ENCODE data around the gene KIAA1755. TPM values are rescaled to one million over a fixed set of nuclear protein-coding genes. Genes with fewer than 3 reads are reported as not detected.

Gene KIAA1755
- total RNA-seq, 1 experiment from 2014 or later = 0.44 TPM

DNA sequence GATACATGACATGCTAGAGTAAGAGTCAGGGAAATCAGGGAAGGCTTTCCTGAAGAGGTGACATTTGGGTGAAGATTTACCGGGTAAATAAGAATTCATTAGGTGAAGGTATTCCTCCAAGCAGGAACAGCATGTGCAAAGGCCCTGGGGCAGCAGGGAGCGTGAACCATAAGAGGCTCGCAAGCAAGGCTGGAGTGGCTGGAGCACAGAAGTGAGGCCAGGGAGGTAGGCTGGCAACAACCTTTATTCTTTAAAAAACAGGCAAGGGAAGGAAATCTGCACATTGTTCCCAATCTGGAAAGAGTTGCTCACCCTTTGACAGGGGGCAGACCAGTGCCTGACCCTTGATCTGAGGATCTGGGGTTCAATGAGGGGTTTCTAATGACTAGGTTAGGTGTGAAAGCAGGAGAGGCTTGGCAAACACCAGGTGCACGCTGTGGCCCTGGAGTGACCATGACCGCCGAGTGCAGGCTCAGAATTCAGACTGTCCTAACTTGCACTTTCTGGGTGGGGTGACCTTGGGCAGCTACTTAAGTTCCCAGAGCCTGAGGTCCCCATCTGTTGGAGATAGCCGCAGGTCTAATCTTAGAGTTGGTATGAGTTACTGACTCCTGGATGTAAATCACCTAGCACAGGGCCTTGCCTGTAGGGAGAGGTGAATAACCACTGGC, 1.9 kb downstream of the KIAA1755 start:
- intact Hi-C loops (cut with micrococcal nuclease) = no loop called here
- no peaks in the 10 kb centered on the region for H3K27me3 ChIP-seq (ENCODE audit: low read length)
- POLR2A ChIA-PET (ENCODE audit: unreplicated experiment) = no interaction called here
- CTCF ChIA-PET = no interaction called here
- DNase-seq (no peak), ATAC-seq (no peak)
- BruUV-seq (replicated peaks) = no TSS peak
- H3K9me2 ChIP-seq (replicated peaks; ENCODE audit: low read length) = no peaks in the 10 kb centered on the region
- TF ChIP-seq EZH2 (IDR thresholded peaks at IDR 0.05; ENCODE audit: low read length, unreplicated experiment) (no peak), EZH2phosphoT487 (IDR thresholded peaks at IDR 0.05; ENCODE audit: borderline replicate concordance, low read length) (no peak)
- TF ChIP-seq, protein P1, sequence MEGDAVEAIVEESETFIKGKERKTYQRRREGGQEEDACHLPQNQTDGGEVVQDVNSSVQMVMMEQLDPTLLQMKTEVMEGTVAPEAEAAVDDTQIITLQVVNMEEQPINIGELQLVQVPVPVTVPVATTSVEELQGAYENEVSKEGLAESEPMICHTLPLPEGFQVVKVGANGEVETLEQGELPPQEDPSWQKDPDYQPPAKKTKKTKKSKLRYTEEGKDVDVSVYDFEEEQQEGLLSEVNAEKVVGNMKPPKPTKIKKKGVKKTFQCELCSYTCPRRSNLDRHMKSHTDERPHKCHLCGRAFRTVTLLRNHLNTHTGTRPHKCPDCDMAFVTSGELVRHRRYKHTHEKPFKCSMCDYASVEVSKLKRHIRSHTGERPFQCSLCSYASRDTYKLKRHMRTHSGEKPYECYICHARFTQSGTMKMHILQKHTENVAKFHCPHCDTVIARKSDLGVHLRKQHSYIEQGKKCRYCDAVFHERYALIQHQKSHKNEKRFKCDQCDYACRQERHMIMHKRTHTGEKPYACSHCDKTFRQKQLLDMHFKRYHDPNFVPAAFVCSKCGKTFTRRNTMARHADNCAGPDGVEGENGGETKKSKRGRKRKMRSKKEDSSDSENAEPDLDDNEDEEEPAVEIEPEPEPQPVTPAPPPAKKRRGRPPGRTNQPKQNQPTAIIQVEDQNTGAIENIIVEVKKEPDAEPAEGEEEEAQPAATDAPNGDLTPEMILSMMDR (conservative IDR thresholded peaks at IDR 0.05; ENCODE audit: low read depth, low read length) = no peak
- H3F3A ChIP-seq (ENCODE audit: low read length, unreplicated experiment) = no peaks in the 10 kb centered on the region
- H3K4me2 ChIP-seq (ENCODE audit: low read length) = no peak overlapping the region
- no peak overlapping the region for H2AFZ ChIP-seq (ENCODE audit: low read length)
- H3K27ac ChIP-seq (ENCODE audit: low read length) = no peak overlapping the region
- H3K9ac ChIP-seq (ENCODE audit: low read length) = no peak overlapping the region
- H3K4me3 ChIP-seq (ENCODE audit: low read length) = no peak overlapping the region
- H3K79me2 ChIP-seq (ENCODE audit: low read length) = no peaks in the 10 kb centered on the region
- H3K4me1 ChIP-seq (ENCODE audit: insufficient read depth, low read length) = no peaks in the 10 kb centered on the region
- H4K20me1 ChIP-seq (ENCODE audit: low read length) = no peaks in the 10 kb centered on the region
- H3K36me3 ChIP-seq (ENCODE audit: low read depth, low read length) = no peaks in the 10 kb centered on the region
- H3K9me3 ChIP-seq (ENCODE audit: low read length) = no peaks in the 10 kb centered on the region

DNA sequence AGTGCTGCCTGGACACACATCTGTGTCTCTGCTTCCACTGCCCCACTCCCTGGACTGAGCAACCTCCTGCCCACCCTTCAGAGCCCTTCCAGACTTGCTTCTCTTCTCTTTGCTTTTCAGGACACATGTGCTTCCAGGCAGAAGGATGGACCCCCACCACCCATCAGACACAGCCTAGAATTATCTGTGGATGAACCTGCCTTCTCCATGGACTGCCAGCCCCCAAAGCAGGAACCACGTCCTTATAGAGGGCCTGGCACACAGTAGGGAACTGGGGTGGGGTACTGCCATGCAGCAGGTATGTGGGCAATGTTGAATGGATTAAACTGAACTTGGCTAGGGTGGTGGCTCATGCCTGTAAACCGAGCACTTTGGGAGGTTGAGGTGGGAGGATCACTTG, 3.6 kb downstream of the KIAA1755 start:
- no peak for DNase-seq
- no peaks in the 10 kb centered on the region for H3K36me3 ChIP-seq (ENCODE audit: low read depth, low read length)
- ChIA-PET CTCF (no interaction called here), POLR2A (ENCODE audit: unreplicated experiment) (no interaction called here)
- H3K27ac ChIP-seq (ENCODE audit: low read length) = no peak overlapping the region
- H3K27me3 ChIP-seq (ENCODE audit: low read length) = no peaks in the 10 kb centered on the region
- H3K9ac ChIP-seq (ENCODE audit: low read length) = no peak overlapping the region
- no peak for TF ChIP-seq EZH2phosphoT487 (IDR thresholded peaks at IDR 0.05; ENCODE audit: borderline replicate concordance, low read length)
- no peak for TF ChIP-seq EZH2 (IDR thresholded peaks at IDR 0.05; ENCODE audit: low read length, unreplicated experiment)
- TF ChIP-seq, protein P1 (conservative IDR thresholded peaks at IDR 0.05; ENCODE audit: low read depth, low read length) = no peak
- no peaks in the 10 kb centered on the region for H3K4me1 ChIP-seq (ENCODE audit: insufficient read depth, low read length)
- H3K79me2 ChIP-seq (ENCODE audit: low read length) = no peaks in the 10 kb centered on the region
- no peak overlapping the region for H2AFZ ChIP-seq (ENCODE audit: low read length)
- H3K9me2 ChIP-seq (replicated peaks; ENCODE audit: low read length) = no peaks in the 10 kb centered on the region
- no peak for ATAC-seq
- no peak overlapping the region for H3K4me2 ChIP-seq (ENCODE audit: low read length)
- H3K9me3 ChIP-seq (ENCODE audit: low read length) = no peaks in the 10 kb centered on the region
- no peaks in the 10 kb centered on the region for H4K20me1 ChIP-seq (ENCODE audit: low read length)
- no TSS peak for BruUV-seq (replicated peaks)
- H3F3A ChIP-seq (ENCODE audit: low read length, unreplicated experiment) = no peaks in the 10 kb centered on the region
- H3K4me3 ChIP-seq (ENCODE audit: low read length) = no peak overlapping the region
- intact Hi-C loops (cut with micrococcal nuclease) = no loop called here

DNA sequence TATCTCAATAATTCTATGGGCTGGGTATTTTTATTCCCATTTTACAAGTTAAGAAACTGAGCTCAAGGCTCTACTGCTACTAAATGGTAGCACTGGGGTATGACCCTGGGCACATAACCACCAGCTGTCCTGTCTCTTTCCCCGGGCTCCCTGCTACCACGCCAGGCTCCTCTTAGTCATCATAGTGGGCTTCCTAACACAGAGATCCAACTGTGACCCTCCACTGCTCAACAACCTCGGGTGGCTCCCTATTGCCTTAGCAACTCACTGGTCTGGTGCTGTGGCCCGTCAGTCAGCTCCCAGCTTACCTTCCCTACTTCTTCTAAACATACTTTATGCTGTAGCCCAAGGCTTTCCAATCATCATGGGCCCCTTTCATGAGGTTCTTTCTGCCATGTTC, 4.5 kb downstream of the KIAA1755 start:
- no TSS peak for BruUV-seq (replicated peaks)
- TF ChIP-seq EZH2phosphoT487 (IDR thresholded peaks at IDR 0.05; ENCODE audit: borderline replicate concordance, low read length) (no peak), EZH2 (IDR thresholded peaks at IDR 0.05; ENCODE audit: low read length, unreplicated experiment) (no peak)
- TF ChIP-seq, protein P1 (conservative IDR thresholded peaks at IDR 0.05; ENCODE audit: low read depth, low read length) = no peak
- Histone ChIP-seq H3K4me2 (ENCODE audit: low read length) (no peak overlapping the region), H3K27ac (ENCODE audit: low read length) (no peak overlapping the region), H3K9ac (ENCODE audit: low read length) (no peak overlapping the region), H3F3A (ENCODE audit: low read length, unreplicated experiment) (no peaks in the 10 kb centered on the region), H3K9me2 (replicated peaks; ENCODE audit: low read length) (no peaks in the 10 kb centered on the region), H3K4me1 (ENCODE audit: insufficient read depth, low read length) (no peaks in the 10 kb centered on the region), H4K20me1 (ENCODE audit: low read length) (no peaks in the 10 kb centered on the region), H3K4me3 (ENCODE audit: low read length) (no peak overlapping the region), H3K9me3 (ENCODE audit: low read length) (no peaks in the 10 kb centered on the region), H3K36me3 (ENCODE audit: low read depth, low read length) (no peaks in the 10 kb centered on the region), H3K79me2 (ENCODE audit: low read length) (no peaks in the 10 kb centered on the region), H2AFZ (ENCODE audit: low read length) (no peak overlapping the region), H3K27me3 (ENCODE audit: low read length) (no peaks in the 10 kb centered on the region)
- intact Hi-C loops (cut with micrococcal nuclease) = no loop called here
- ATAC-seq (no peak), DNase-seq (no peak)
- ChIA-PET CTCF (no interaction called here), POLR2A (ENCODE audit: unreplicated experiment) (interaction anchor here (0.5 kb wide), 1 partner anchor 212 kb away, joined by 7 read pairs; no protein-coding TSS in a partner anchor)

Measured in PC-3 (cell line).